ENCODE measurements around the gene CCDC69.

Gene CCDC69

GRCh38 chr5:151156507-151157420, 67.1 kb downstream of the CCDC69 start:
- Histone ChIP-seq H3K36me3 (ENCODE audit: insufficient read depth, low read length) (peaks cover 11% of the 10 kb centered on the region), H3K27me3 (ENCODE audit: control insufficient read depth in 1 of 2, insufficient read depth in 2 of 2, low read length in 2 of 2) (no peaks in the 10 kb centered on the region), H3K9ac (ENCODE audit: low read length) (peak overlapping the region; percentile 93), H3K4me3 (ENCODE audit: low read depth in 1 of 2, low read length in 2 of 2) (peak overlapping the region; percentile 91 to 92), H3K4me1 (ENCODE audit: insufficient read depth, low read length) (peaks cover 49% of the 10 kb centered on the region), H3K27ac (ENCODE audit: low read depth, low read length) (peak overlapping the region; percentile 98), H3K9me3 (ENCODE audit: low read length) (no peaks in the 10 kb centered on the region)

GRCh38 chr5:151155775-151156506, 68.0 kb downstream of the CCDC69 start:
- H3K9ac ChIP-seq (ENCODE audit: low read length): peak overlapping the region; percentile 93
- H3K27ac ChIP-seq (ENCODE audit: low read depth, low read length): peak overlapping the region; percentile 98
- H3K4me1 ChIP-seq (ENCODE audit: insufficient read depth, low read length): peaks cover 57% of the 10 kb centered on the region
- peaks cover 11% of the 10 kb centered on the region for H3K36me3 ChIP-seq (ENCODE audit: insufficient read depth, low read length)
- no peaks in the 10 kb centered on the region for H3K9me3 ChIP-seq (ENCODE audit: low read length)
- H3K4me3 ChIP-seq (ENCODE audit: low read depth in 1 of 2, low read length in 2 of 2): peak overlapping the region; percentile 91 to 92
- no peaks in the 10 kb centered on the region for H3K27me3 ChIP-seq (ENCODE audit: control insufficient read depth in 1 of 2, insufficient read depth in 2 of 2, low read length in 2 of 2)

DNA sequence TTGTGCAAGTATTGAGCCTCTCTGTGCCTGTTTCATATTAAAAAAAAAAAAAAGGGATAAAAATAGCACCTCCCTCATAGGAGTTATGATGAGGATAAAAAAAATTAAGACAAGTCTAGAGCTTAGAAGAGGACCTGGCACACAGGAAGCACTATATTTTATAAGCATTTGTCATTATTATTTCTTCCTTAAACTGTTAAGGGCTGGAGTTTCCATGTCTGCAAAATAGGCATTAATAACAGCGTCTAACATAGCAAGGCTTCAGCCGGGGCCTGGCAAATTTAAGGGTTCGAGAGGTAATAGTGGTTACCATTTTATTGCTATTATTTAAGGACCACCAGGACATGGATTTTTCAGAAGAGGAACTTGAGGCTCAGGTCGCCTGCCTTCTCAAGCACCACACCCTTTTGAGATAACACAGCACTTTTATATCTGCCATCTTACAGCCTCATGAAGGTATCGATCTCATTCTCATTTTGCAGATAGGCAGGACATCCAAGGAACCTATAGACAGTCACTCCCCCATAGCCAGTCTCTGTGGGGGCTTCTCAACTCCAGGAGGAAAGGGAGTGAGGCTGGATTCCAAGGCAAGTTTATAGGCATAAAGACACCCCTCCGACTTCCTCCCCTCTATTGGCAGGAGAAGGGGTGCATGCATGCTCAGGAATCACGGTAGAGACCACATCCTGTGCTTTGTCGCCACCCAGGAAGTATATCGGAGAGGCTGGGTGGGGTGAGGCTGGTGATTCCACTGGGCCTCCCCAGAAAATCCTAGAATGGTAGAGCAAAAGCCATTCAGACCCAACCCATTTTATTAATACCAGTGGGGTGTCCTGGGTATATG, 68.7 kb downstream of the CCDC69 start:
- H3K36me3 ChIP-seq (ENCODE audit: insufficient read depth, low read length): peaks cover 11% of the 10 kb centered on the region
- H3K9ac ChIP-seq (ENCODE audit: low read length): peak overlapping the region; percentile 93
- no peaks in the 10 kb centered on the region for H3K27me3 ChIP-seq (ENCODE audit: control insufficient read depth in 1 of 2, insufficient read depth in 2 of 2, low read length in 2 of 2)
- H3K27ac ChIP-seq (ENCODE audit: low read depth, low read length): peak overlapping the region; percentile 98
- H3K4me1 ChIP-seq (ENCODE audit: insufficient read depth, low read length): peaks cover 65% of the 10 kb centered on the region
- no peaks in the 10 kb centered on the region for H3K9me3 ChIP-seq (ENCODE audit: low read length)
- H3K4me3 ChIP-seq (ENCODE audit: low read depth in 1 of 2, low read length in 2 of 2): peak overlapping the region in 1 of 2 donors; percentile 92

DNA sequence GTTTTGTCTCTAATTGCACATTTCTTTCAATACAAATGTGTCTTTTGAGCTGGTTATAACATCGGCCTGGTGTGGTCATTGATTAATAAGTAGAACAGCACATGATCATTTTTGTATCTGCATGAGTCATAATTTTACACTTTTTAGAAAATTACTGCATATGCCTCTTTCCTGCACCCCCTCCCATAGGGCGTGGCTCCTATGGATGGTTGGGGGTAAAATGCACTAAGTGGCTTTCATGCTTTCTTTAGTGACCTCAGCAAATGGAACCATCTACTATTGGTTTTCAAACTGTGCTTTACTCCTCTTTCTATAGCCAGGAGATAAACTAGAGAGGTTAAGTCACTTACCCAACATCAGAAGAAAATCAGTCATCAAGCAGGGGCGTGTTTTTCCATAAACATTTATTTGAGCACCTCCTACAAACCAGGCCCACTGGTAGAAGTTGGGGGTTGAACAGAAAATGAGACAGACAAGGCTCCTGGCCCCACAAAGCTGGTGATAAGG, 70.1 kb downstream of the CCDC69 start:
- Histone ChIP-seq H3K9ac (ENCODE audit: low read length) (no peak overlapping the region), H3K9me3 (ENCODE audit: low read length) (no peaks in the 10 kb centered on the region), H3K27ac (ENCODE audit: low read depth, low read length) (peak overlapping the region; percentile 3), H3K4me3 (ENCODE audit: low read depth in 1 of 2, low read length in 2 of 2) (no peak overlapping the region), H3K36me3 (ENCODE audit: insufficient read depth, low read length) (peaks cover 11% of the 10 kb centered on the region), H3K4me1 (ENCODE audit: insufficient read depth, low read length) (peaks cover 71% of the 10 kb centered on the region), H3K27me3 (ENCODE audit: control insufficient read depth in 1 of 2, insufficient read depth in 2 of 2, low read length in 2 of 2) (no peaks in the 10 kb centered on the region)

GRCh38 chr5:151153300-151153699, 70.6 kb downstream of the CCDC69 start:
- H3K36me3 ChIP-seq (ENCODE audit: insufficient read depth, low read length): peaks cover 11% of the 10 kb centered on the region
- H3K27me3 ChIP-seq (ENCODE audit: control insufficient read depth in 1 of 2, insufficient read depth in 2 of 2, low read length in 2 of 2): no peaks in the 10 kb centered on the region
- peak overlapping the region; percentile 50 for H3K27ac ChIP-seq (ENCODE audit: low read depth, low read length)
- H3K9me3 ChIP-seq (ENCODE audit: low read length): no peaks in the 10 kb centered on the region
- H3K4me1 ChIP-seq (ENCODE audit: insufficient read depth, low read length): peaks cover 72% of the 10 kb centered on the region
- H3K9ac ChIP-seq (ENCODE audit: low read length): no peak overlapping the region
- H3K4me3 ChIP-seq (ENCODE audit: low read depth in 1 of 2, low read length in 2 of 2): no peak overlapping the region

GRCh38 chr5:151151793-151152192, 72.1 kb downstream of the CCDC69 start:
- Histone ChIP-seq H3K4me1 (ENCODE audit: insufficient read depth, low read length) (peaks cover 83% of the 10 kb centered on the region), H3K4me3 (ENCODE audit: low read depth in 1 of 2, low read length in 2 of 2) (peak overlapping the region in 1 of 2 donors; percentile 29), H3K9me3 (ENCODE audit: low read length) (no peaks in the 10 kb centered on the region), H3K27me3 (ENCODE audit: control insufficient read depth in 1 of 2, insufficient read depth in 2 of 2, low read length in 2 of 2) (no peaks in the 10 kb centered on the region), H3K9ac (ENCODE audit: low read length) (peak overlapping the region; percentile 37), H3K36me3 (ENCODE audit: insufficient read depth, low read length) (peaks cover 24% of the 10 kb centered on the region), H3K27ac (ENCODE audit: low read depth, low read length) (peak overlapping the region; percentile 77)

- Histone ChIP-seq H3K36me3 (ENCODE audit: insufficient read depth, low read length) (peaks cover 29% of the 10 kb centered on the region), H3K27me3 (ENCODE audit: control insufficient read depth in 1 of 2, insufficient read depth in 2 of 2, low read length in 2 of 2) (no peaks in the 10 kb centered on the region), H3K27ac (ENCODE audit: low read depth, low read length) (peak overlapping the region; percentile 77), H3K9me3 (ENCODE audit: low read length) (no peaks in the 10 kb centered on the region), H3K9ac (ENCODE audit: low read length) (peak overlapping the region; percentile 37), H3K4me1 (ENCODE audit: insufficient read depth, low read length) (peaks cover 86% of the 10 kb centered on the region), H3K4me3 (ENCODE audit: low read depth in 1 of 2, low read length in 2 of 2) (peak overlapping the region in 1 of 2 donors; percentile 29)
These were observed 72.6 kb downstream of the CCDC69 start for GRCh38 chr5:151151263-151151660.

DNA sequence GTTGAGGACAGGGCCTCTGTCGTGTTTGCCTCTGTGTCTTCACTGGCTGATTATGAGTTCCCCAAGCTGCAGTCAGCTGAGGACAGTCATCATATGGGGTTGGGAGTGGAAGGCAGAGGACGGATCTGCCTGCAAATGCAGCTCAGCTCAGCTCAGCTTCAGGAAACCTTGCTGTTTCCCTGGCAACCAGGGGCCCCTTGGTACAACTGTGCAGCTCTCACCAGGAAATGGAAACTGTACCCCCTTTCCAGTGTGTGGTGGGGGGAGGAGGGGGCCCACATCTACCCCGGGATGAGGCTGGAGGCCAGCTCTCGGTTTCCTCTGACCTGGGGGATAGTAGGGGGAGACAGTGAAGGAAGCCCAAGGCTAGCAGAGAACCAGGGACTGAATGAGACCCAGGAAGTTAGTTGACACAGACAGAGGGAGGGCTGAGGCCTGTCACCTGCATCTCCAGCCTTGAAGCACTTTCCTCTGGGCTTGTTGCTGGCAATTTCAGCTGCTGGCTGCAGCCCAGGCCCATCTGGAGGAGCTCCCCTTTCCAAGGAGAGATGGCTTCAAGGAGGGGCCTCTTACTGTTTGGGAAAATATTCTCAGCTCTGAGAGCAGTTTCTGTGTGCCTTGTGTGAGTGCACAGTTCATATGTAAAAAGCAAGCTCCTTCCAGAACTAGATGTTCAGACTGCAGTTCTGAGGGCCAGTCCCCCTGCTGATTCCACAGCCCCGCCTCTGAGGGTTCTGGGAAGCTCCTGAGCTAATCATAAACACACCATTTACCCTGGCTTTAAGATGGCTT, 73.2 kb downstream of the CCDC69 start:
- peaks cover 35% of the 10 kb centered on the region for H3K36me3 ChIP-seq (ENCODE audit: insufficient read depth, low read length)
- no peaks in the 10 kb centered on the region for H3K27me3 ChIP-seq (ENCODE audit: control insufficient read depth in 1 of 2, insufficient read depth in 2 of 2, low read length in 2 of 2)
- H3K9me3 ChIP-seq (ENCODE audit: low read length): no peaks in the 10 kb centered on the region
- peak overlapping the region; percentile 37 for H3K9ac ChIP-seq (ENCODE audit: low read length)
- peak overlapping the region in 1 of 2 donors; percentile 29 for H3K4me3 ChIP-seq (ENCODE audit: low read depth in 1 of 2, low read length in 2 of 2)
- peaks cover 86% of the 10 kb centered on the region for H3K4me1 ChIP-seq (ENCODE audit: insufficient read depth, low read length)
- peak overlapping the region; percentile 77 for H3K27ac ChIP-seq (ENCODE audit: low read depth, low read length)

DNA sequence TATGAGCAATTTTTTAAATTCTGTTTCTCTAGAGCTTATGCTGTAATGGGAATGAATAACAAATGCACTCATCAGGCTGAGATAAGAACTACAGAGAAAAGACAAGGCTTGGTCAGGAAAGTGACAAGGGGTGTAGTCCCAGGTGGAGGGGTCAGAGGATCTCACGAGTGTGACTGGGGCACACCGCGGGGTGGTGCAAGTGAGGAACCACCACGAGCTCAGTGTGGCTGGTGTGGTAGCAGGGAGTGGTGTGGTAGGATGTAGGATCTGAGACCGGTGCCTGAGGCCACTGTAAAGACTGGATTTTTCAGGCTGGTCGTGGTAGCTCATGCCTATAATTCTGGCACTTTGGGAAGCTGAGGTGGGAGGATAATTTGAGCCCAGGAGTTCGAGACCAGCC, 75.3 kb downstream of the CCDC69 start:
- Histone ChIP-seq H3K9me3 (ENCODE audit: low read length) (no peaks in the 10 kb centered on the region), H3K9ac (ENCODE audit: low read length) (no peak overlapping the region), H3K4me1 (ENCODE audit: insufficient read depth, low read length) (peaks cover 84% of the 10 kb centered on the region), H3K27me3 (ENCODE audit: control insufficient read depth in 1 of 2, insufficient read depth in 2 of 2, low read length in 2 of 2) (no peaks in the 10 kb centered on the region), H3K27ac (ENCODE audit: low read depth, low read length) (no peak overlapping the region), H3K36me3 (ENCODE audit: insufficient read depth, low read length) (peaks cover 56% of the 10 kb centered on the region), H3K4me3 (ENCODE audit: low read depth in 1 of 2, low read length in 2 of 2) (no peak overlapping the region)

GRCh38 chr5:151147033-151147432, 76.9 kb downstream of the CCDC69 start:
- Histone ChIP-seq H3K4me3 (ENCODE audit: low read depth in 1 of 2, low read length in 2 of 2) (no peak overlapping the region), H3K4me1 (ENCODE audit: insufficient read depth, low read length) (peaks cover 89% of the 10 kb centered on the region), H3K36me3 (ENCODE audit: insufficient read depth, low read length) (peaks cover 56% of the 10 kb centered on the region), H3K9me3 (ENCODE audit: low read length) (no peaks in the 10 kb centered on the region), H3K27me3 (ENCODE audit: control insufficient read depth in 1 of 2, insufficient read depth in 2 of 2, low read length in 2 of 2) (no peaks in the 10 kb centered on the region), H3K27ac (ENCODE audit: low read depth, low read length) (no peak overlapping the region), H3K9ac (ENCODE audit: low read length) (no peak overlapping the region)
